CD4-positive, alpha-beta T cell (primary cell): ENCODE data around the gene MTTP. TPM values are rescaled to one million over a fixed set of nuclear protein-coding genes. Genes with fewer than 3 reads are reported as not detected.

Source experiments
- ATAC-seq: fragments of 200-7000 bp; cut with Tn5 transposase; one replicate; pipeline ENCODE4 v1.10.0; 2022; ENCODE audit warnings: mild to moderate bottlenecking; ENCODE audit not compliant: poor library complexity
- CTCF ChIA-PET: fragments of 350-600 bp; sonication (Branson Sonifier 250); formaldehyde crosslinking; loops from one replicate; lab custom pipeline; 2021; ENCODE audit warnings: antibody characterized with exemption, inconsistent platforms; lab: Charles Lee
- POLR2A ChIA-PET: fragments of 350-600 bp; sonication (Branson Sonifier 250); formaldehyde crosslinking; loops from one replicate; lab custom pipeline; 2021; ENCODE audit warnings: antibody characterized with exemption, inconsistent platforms; lab: Charles Lee
- DNase-seq, 14 experiments: peaks; one replicate each; pipeline ENCODE4 v3.0.0-alpha.2; 2013 to 2020; ENCODE audit warnings: mixed read lengths in 2 of 14
- H3K27ac ChIP-seq, 2 donors: one replicate each; pipeline versions ENCODE4 v1.5.1 to v1.7.0; 2013; ENCODE audit warnings: low read length in 2 of 2, low read depth in 1 of 2, mild to moderate bottlenecking in 1 of 2
- H3K27me3 ChIP-seq, 2 experiments: 1 replicate in 1 of 2; 2 replicates in 1 of 2; pipeline versions ENCODE4 v1.6.1 to v1.7.0; 2013; ENCODE audit warnings: low read length in 2 of 2, control low read depth in 1 of 2, mild to moderate bottlenecking in 1 of 2, moderate library complexity in 1 of 2; ENCODE audit not compliant: insufficient read depth in 2 of 2, control insufficient read depth in 1 of 2
- H3K36me3 ChIP-seq: one replicate; pipeline ENCODE4 v1.6.1; 2013; ENCODE audit warnings: low read length, control low read depth; ENCODE audit not compliant: insufficient read depth
- H3K4me1 ChIP-seq: one replicate; pipeline ENCODE4 v1.6.1; 2013; ENCODE audit warnings: low read length, control low read depth; ENCODE audit not compliant: insufficient read depth
- H3K4me3 ChIP-seq: one replicate; pipeline ENCODE4 v1.5.1; 2013; ENCODE audit warnings: mild to moderate bottlenecking, low read length, moderate library complexity
- H3K9me3 ChIP-seq, 2 experiments: 1 replicate in 1 of 2; 2 replicates in 1 of 2; pipeline versions ENCODE4 v1.6.1 to v1.7.0; 2013; ENCODE audit warnings: low read length in 2 of 2, mild to moderate bottlenecking in 2 of 2, control low read depth in 1 of 2, moderate library complexity in 1 of 2; ENCODE audit not compliant: control insufficient read depth in 1 of 2, insufficient read depth in 1 of 2
- H3K27ac Mint-ChIP-seq: one replicate; pipeline ENCODE4 v1.8.0; 2020; ENCODE audit warnings: mixed read lengths
- H3K27me3 Mint-ChIP-seq: one replicate; pipeline ENCODE4 v1.8.0; 2021; ENCODE audit warnings: mixed read lengths
- H3K36me3 Mint-ChIP-seq: one replicate; pipeline ENCODE4 v1.8.0; 2021; ENCODE audit warnings: low read depth, mixed read lengths
- H3K4me1 Mint-ChIP-seq: one replicate; pipeline ENCODE4 v1.8.0; 2021; ENCODE audit warnings: low read depth, mixed read lengths
- H3K4me3 Mint-ChIP-seq: one replicate; pipeline ENCODE4 v1.8.0; 2020; ENCODE audit warnings: mild to moderate bottlenecking, mixed read lengths
- H3K9me3 Mint-ChIP-seq: one replicate; pipeline ENCODE4 v1.8.0; 2020; ENCODE audit warnings: mixed read lengths
- CTCF ChIP-seq: fragments of 200-600 bp; IDR thresholded peaks from one replicate; pipeline ENCODE4 v1.8.0; 2022; ENCODE audit warnings: antibody characterized with exemption, mild to moderate bottlenecking
- intact Hi-C, 2 experiments: fragments of 100-400 bp; cut with DNase I in 1 of 2; cut with micrococcal nuclease in 1 of 2; formaldehyde crosslinking; loops; one replicate each; pipeline versions ENCODE4 v1.15.1 to v1.9.0; 2023 to 2025; cut with DNase I, micrococcal nuclease
- total RNA-seq, 174 experiments: library from RNA in 2 of 174; stranded (reverse) in 2 of 174; gene quantifications; one replicate each; pipeline ENCODE4 v1.2.3 and lab custom pipeline; 2021 to 2026

MTTP gene
- total RNA-seq, 2 experiments from 2014 or later, result not detected

GRCh38 chr4:99622341-99622740, 47.7 kb downstream of the MTTP start:
- POLR2A ChIA-PET, result no interaction called here
- H3K9me3 ChIP-seq, result no peaks in the 10 kb centered on the region
- Mint-ChIP-seq H3K27ac (no peak overlapping the region), H3K4me3 (no peak overlapping the region), H3K27me3 (peaks cover 9% of the 10 kb centered on the region), H3K4me1 (no peaks in the 10 kb centered on the region), H3K9me3 (no peaks in the 10 kb centered on the region), H3K36me3 (no peaks in the 10 kb centered on the region)
- intact Hi-C loops, result no loop called here
- CTCF ChIA-PET, result interaction anchor here (1.0 kb wide), 1 partner anchor 10 kb away, joined by 3 read pairs; no protein-coding TSS in a partner anchor
- H3K4me3 ChIP-seq, result no peak overlapping the region
- H3K27me3 ChIP-seq, result no peaks in the 10 kb centered on the region
- no peak for ATAC-seq
- no peak for TF ChIP-seq CTCF
- H3K4me1 ChIP-seq, result no peaks in the 10 kb centered on the region
- H3K36me3 ChIP-seq, result no peaks in the 10 kb centered on the region
- no peak for DNase-seq
- no peak overlapping the region for H3K27ac ChIP-seq

- no peaks in the 10 kb centered on the region for H3K4me1 Mint-ChIP-seq
- POLR2A ChIA-PET, result interaction anchor here (0.6 kb wide), 1 partner anchor 192 kb away, joined by 3 read pairs; the partner anchor contains the start of gene DAPP1
- no peak for ATAC-seq
Observed at GRCh38 chr4:99624141-99624719, 49.6 kb downstream of the MTTP start.

GRCh38 chr4:99625369-99625768, 50.7 kb downstream of the MTTP start:
- no peaks in the 10 kb centered on the region for H3K36me3 Mint-ChIP-seq
- ChIA-PET POLR2A (no interaction called here), CTCF (no interaction called here)
- DNase-seq (no peak), ATAC-seq (no peak)
- no peaks in the 10 kb centered on the region for H3K36me3 ChIP-seq
- peaks cover 17% of the 10 kb centered on the region for H3K27me3 Mint-ChIP-seq
- intact Hi-C loops, result no loop called here
- no peak for TF ChIP-seq CTCF
- no peak overlapping the region for H3K27ac Mint-ChIP-seq
- H3K9me3 ChIP-seq, result no peaks in the 10 kb centered on the region
- H3K9me3 Mint-ChIP-seq, result no peaks in the 10 kb centered on the region
- H3K4me1 Mint-ChIP-seq, result no peaks in the 10 kb centered on the region
- H3K27ac ChIP-seq, result no peak overlapping the region
- no peak overlapping the region for H3K4me3 ChIP-seq
- H3K27me3 ChIP-seq, result no peaks in the 10 kb centered on the region
- H3K4me3 Mint-ChIP-seq, result no peak overlapping the region
- H3K4me1 ChIP-seq, result no peaks in the 10 kb centered on the region

More at GRCh38 chr4:99624141-99624719, 49.6 kb downstream of the MTTP start:
- Mint-ChIP-seq H3K9me3 (no peaks in the 10 kb centered on the region), H3K27ac (no peak overlapping the region), H3K27me3 (peaks cover 12% of the 10 kb centered on the region), H3K4me3 (no peak overlapping the region), H3K36me3 (no peaks in the 10 kb centered on the region)
- H3K9me3 ChIP-seq, result no peaks in the 10 kb centered on the region
- no peak overlapping the region for H3K27ac ChIP-seq
- no peaks in the 10 kb centered on the region for H3K27me3 ChIP-seq
- no peaks in the 10 kb centered on the region for H3K4me1 ChIP-seq
- intact Hi-C loops, result no loop called here
- H3K4me3 ChIP-seq, result no peak overlapping the region
- CTCF ChIA-PET, result no interaction called here
- no peak for DNase-seq
- no peaks in the 10 kb centered on the region for H3K36me3 ChIP-seq
- no peak for TF ChIP-seq CTCF
